Gastrocnemius medialis (tissue), 4 donors: ENCODE measurements around the gene FGG. TPM values are rescaled to one million over a fixed set of nuclear protein-coding genes. Genes with fewer than 3 reads are reported as not detected.

Experiments used
- ATAC-seq, 2 donors: fragments of 150-250 bp; one replicate each; pipeline ENCODE4 v1.9.1; 2016
- DNase-seq, 2 donors: peaks; one replicate each; pipeline ENCODE4 v3.0.0-alpha.2; 2019
- H3K27ac ChIP-seq, 4 donors: fragments of 200-600 bp; sonication (generic); 1 replicate in 1 of 4; 2 replicates in 3 of 4; pipeline ENCODE4 v1.5.1; 2016 to 2018; ENCODE audit warnings: mild to moderate bottlenecking in 2 of 4, moderate library complexity in 1 of 4
- H3K27me3 ChIP-seq, 3 donors: fragments of 200-600 bp; sonication (generic) in 2 of 3; 1 replicate in 1 of 3; 2 replicates in 2 of 3; pipeline versions ENCODE4 v1.5.1 to v1.6.0; 2016 to 2019; ENCODE audit warnings: mild to moderate bottlenecking in 1 of 3, moderate library complexity in 1 of 3
- H3K36me3 ChIP-seq, 2 donors: fragments of 200-600 bp; sonication (generic) in 1 of 2; one replicate each; pipeline ENCODE4 v1.5.1; 2017 to 2018
- H3K4me1 ChIP-seq, 2 donors: fragments of 200-600 bp; sonication (generic) in 1 of 2; one replicate each; pipeline ENCODE4 v1.5.1; 2016 to 2017; ENCODE audit warnings: mild to moderate bottlenecking in 2 of 2
- H3K4me3 ChIP-seq, 4 donors: fragments of 200-600 bp; sonication (generic) in 3 of 4; 1 replicate in 1 of 4; 2 replicates in 3 of 4; pipeline ENCODE4 v1.5.1; 2016 to 2019; ENCODE audit warnings: mild to moderate bottlenecking in 2 of 4
- H3K9me3 ChIP-seq, 3 donors: fragments of 200-600 bp; sonication (generic) in 2 of 3; 1 replicate in 1 of 3; 2 replicates in 2 of 3; pipeline ENCODE4 v1.5.1; 2016 to 2019
- POLR2A ChIP-seq, 2 donors: fragments of 450-650 bp; IDR thresholded peaks; one replicate each; pipeline ENCODE4 v1.6.1; 2017; ENCODE audit warnings: antibody characterized with exemption in 2 of 2, mild to moderate bottlenecking in 2 of 2, moderate library complexity in 2 of 2
- in situ Hi-C, 4 donors: fragments of 200-750 bp; cut with MboI; loops; one replicate each; pipeline versions ENCODE4 v1.15.0 to v1.8.0; 2017; ENCODE audit warnings: low sequenced_read_pairs in 4 of 4
- intact Hi-C: fragments of 100-400 bp; cut with DNase I; formaldehyde crosslinking; loops from one replicate; pipeline ENCODE4 v1.15.1; 2023; ENCODE audit warnings: low total_unique reads
- total RNA-seq, 4 donors: library from RNA; depleted of rRNA; stranded (reverse); fragments of >200 nt; gene quantifications; one replicate each; pipeline versions ENCODE4 v1.1.0 to v1.2.3, GENCODE V29; 2016
- TF ChIP-seq, protein P1 (sequence below), 5 experiments: fragments of 450-650 bp in 3 of 5; fragments of 200-600 bp in 2 of 5; sonication (generic) in 2 of 5; IDR thresholded peaks in 4 of 5; conservative IDR thresholded peaks in 1 of 5; 1 replicate in 4 of 5; 2 replicates in 1 of 5; pipeline ENCODE4 v1.5.1; 2016 to 2019; ENCODE audit warnings: antibody characterized with exemption in 5 of 5, mild to moderate bottlenecking in 3 of 5, moderate library complexity in 3 of 5

Gene FGG
- total RNA-seq, 4 donors from 2014 or later, result 21.0 to 44.3 TPM; not detected in 2

DNA sequence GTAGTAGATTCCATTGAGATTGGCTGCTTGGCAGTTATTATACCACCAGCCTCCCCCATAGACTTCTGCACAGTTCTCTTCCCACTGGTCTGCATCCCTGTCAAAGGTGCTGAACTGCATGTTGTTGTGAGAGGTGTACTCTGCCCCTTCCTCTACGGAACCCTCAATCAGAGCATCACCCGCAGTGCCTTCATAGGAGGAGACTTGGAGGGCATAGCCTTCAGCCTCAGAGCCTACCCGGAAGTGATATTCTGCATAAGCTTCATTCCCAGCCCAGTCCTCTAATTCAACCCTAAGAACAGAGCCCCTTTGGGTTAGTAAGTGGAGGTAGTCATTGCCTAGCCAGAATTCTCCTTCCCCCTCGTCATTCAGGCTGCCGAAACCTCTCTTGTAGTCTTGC is 28.2 kb downstream of the FGG start:
- intact Hi-C loops, result no loop called here
- in situ Hi-C loops, result no loop called here
- no peaks in the 10 kb centered on the region for H3K4me1 ChIP-seq
- peaks cover 0 to 3% (median 0%) of the 10 kb centered on the region in 3 donors for H3K27me3 ChIP-seq
- no peaks in the 10 kb centered on the region for H3K9me3 ChIP-seq
- H3K27ac ChIP-seq, result no peak overlapping the region
- ATAC-seq (no peak), DNase-seq (no peak)
- TF ChIP-seq POLR2A (IDR thresholded peaks at IDR 0.05), result no peak
- TF ChIP-seq, protein P1, sequence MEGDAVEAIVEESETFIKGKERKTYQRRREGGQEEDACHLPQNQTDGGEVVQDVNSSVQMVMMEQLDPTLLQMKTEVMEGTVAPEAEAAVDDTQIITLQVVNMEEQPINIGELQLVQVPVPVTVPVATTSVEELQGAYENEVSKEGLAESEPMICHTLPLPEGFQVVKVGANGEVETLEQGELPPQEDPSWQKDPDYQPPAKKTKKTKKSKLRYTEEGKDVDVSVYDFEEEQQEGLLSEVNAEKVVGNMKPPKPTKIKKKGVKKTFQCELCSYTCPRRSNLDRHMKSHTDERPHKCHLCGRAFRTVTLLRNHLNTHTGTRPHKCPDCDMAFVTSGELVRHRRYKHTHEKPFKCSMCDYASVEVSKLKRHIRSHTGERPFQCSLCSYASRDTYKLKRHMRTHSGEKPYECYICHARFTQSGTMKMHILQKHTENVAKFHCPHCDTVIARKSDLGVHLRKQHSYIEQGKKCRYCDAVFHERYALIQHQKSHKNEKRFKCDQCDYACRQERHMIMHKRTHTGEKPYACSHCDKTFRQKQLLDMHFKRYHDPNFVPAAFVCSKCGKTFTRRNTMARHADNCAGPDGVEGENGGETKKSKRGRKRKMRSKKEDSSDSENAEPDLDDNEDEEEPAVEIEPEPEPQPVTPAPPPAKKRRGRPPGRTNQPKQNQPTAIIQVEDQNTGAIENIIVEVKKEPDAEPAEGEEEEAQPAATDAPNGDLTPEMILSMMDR (IDR thresholded peaks at IDR 0.05 in 4 of 5, conservative IDR thresholded peaks at IDR 0.05 in 1 of 5), result no peak
- H3K36me3 ChIP-seq, result no peaks in the 10 kb centered on the region
- H3K4me3 ChIP-seq, result no peak overlapping the region

DNA sequence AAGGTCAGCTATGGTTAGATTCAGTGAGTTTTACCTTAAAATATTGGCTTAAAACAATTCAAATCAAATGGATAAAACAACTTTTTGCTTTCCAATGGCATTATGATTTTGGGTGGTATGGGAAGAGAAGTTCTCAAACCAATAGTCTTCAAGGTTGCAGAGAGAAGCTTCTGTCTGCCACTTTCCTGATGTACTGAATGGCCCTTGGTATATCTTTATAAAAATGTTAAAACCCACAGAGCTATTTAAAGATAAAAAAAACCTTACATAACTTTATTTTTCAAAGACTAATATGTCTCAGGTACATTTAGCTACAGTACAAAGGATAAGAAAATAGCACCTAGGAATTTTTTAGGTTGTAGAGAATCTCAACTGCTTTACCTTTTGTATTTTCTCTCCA is 28.8 kb downstream of the FGG start:
- DNase-seq (no peak), ATAC-seq (no peak)
- H3K27ac ChIP-seq, result no peak overlapping the region
- no peaks in the 10 kb centered on the region for H3K36me3 ChIP-seq
- TF ChIP-seq, protein P1 (IDR thresholded peaks at IDR 0.05 in 4 of 5, conservative IDR thresholded peaks at IDR 0.05 in 1 of 5), result no peak
- TF ChIP-seq POLR2A (IDR thresholded peaks at IDR 0.05), result no peak
- intact Hi-C loops, result no loop called here
- no peaks in the 10 kb centered on the region for H3K4me1 ChIP-seq
- in situ Hi-C loops, result no loop called here
- no peak overlapping the region for H3K4me3 ChIP-seq
- no peaks in the 10 kb centered on the region for H3K27me3 ChIP-seq
- H3K9me3 ChIP-seq, result no peaks in the 10 kb centered on the region

DNA sequence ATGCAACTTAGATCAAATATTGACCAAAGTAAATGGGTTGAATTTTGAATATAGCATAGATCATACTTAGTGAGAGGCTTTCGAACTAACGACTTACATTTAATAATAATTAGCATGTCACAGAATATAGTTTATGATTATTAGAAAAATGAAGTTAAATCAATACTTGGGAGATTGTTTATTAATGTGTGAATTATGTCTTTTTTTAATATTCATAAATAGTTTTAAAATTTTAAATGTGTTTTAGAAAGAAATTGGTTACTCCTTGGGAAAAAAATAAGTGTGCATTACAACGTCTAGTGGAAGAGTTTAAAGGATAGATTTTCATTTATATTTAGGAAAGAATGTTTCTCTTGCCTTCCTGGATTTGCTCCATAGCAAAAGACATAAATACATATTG is 29.2 kb downstream of the FGG start:
- no peak for TF ChIP-seq POLR2A (IDR thresholded peaks at IDR 0.05)
- TF ChIP-seq, protein P1 (IDR thresholded peaks at IDR 0.05 in 4 of 5, conservative IDR thresholded peaks at IDR 0.05 in 1 of 5), result no peak
- no peaks in the 10 kb centered on the region for H3K27me3 ChIP-seq
- ATAC-seq (no peak), DNase-seq (no peak)
- in situ Hi-C loops (no loop called here), intact Hi-C loops (no loop called here)
- H3K4me1 ChIP-seq, result no peaks in the 10 kb centered on the region
- H3K27ac ChIP-seq, result no peak overlapping the region
- H3K36me3 ChIP-seq, result no peaks in the 10 kb centered on the region
- no peak overlapping the region for H3K4me3 ChIP-seq
- no peaks in the 10 kb centered on the region for H3K9me3 ChIP-seq

DNA sequence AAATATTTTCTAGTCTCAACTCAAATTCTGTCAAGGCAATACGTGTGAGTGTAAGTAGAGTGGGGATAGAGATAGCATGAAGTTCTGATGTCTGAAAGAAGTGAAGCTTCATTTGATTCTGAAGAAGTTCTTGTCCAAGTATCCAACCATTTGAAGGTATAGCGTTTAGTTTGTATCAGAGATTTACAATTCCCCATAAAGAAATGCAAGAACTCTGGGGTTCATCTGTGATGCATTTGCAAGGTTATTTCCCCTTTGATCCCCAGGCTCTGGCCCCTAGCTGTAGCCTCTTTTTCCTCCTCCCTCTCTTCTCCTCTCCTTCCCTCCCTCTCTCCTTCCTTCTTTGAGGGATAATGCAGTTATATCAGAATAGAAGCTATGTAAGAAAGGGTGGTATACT is 29.7 kb downstream of the FGG start:
- intact Hi-C loops, result no loop called here
- no peaks in the 10 kb centered on the region for H3K27me3 ChIP-seq
- no peaks in the 10 kb centered on the region for H3K9me3 ChIP-seq
- ATAC-seq (no peak), DNase-seq (no peak)
- H3K27ac ChIP-seq, result no peak overlapping the region
- H3K36me3 ChIP-seq, result no peaks in the 10 kb centered on the region
- no peak overlapping the region for H3K4me3 ChIP-seq
- H3K4me1 ChIP-seq, result no peaks in the 10 kb centered on the region
- TF ChIP-seq, protein P1 (IDR thresholded peaks at IDR 0.05 in 4 of 5, conservative IDR thresholded peaks at IDR 0.05 in 1 of 5), result no peak
- no peak for TF ChIP-seq POLR2A (IDR thresholded peaks at IDR 0.05)
- in situ Hi-C loops, result no loop called here

DNA sequence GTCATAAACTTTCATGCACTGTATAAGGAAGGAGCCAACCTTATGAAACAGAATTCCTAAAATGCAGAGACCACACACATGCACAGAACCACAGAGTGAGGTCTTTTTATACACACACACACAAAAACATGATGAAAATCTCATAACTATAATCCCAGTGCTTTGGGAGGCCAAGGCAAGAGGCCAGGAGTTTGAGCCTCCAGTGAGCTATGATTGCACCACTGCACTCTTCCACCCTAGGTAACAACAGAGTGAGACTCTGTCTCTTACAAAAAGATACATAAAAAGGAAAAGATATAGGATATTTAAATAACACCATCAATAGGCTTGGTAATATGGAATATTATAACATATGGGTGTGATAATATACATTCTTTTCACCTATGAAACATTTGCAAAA is 32.5 kb downstream of the FGG start:
- Histone ChIP-seq H3K9me3 (no peaks in the 10 kb centered on the region), H3K36me3 (no peaks in the 10 kb centered on the region), H3K4me1 (no peaks in the 10 kb centered on the region), H3K27me3 (no peaks in the 10 kb centered on the region), H3K4me3 (no peak overlapping the region), H3K27ac (no peak overlapping the region)
- in situ Hi-C loops, result no loop called here
- TF ChIP-seq POLR2A (IDR thresholded peaks at IDR 0.05), result no peak
- TF ChIP-seq, protein P1 (IDR thresholded peaks at IDR 0.05 in 4 of 5, conservative IDR thresholded peaks at IDR 0.05 in 1 of 5), result no peak
- no peak for ATAC-seq
- no peak for DNase-seq
- intact Hi-C loops, result no loop called here
